Stimulated activated CD4-positive, alpha-beta T cell treated with anti-CD3 and anti-CD28 coated beads, Interleukin-1b, Interleukin-23, amount 100 ng/mL, for 24 hours (primary cell): ENCODE data around the gene CYFIP1.

ENCODE experiments used
- DNase-seq, 4 experiments: peaks; one replicate each; pipeline ENCODE4 v3.0.0-alpha.2; 2020; ENCODE audit warnings: low read depth in 4 of 4, low spot score in 1 of 4

CYFIP1 gene

DNA sequence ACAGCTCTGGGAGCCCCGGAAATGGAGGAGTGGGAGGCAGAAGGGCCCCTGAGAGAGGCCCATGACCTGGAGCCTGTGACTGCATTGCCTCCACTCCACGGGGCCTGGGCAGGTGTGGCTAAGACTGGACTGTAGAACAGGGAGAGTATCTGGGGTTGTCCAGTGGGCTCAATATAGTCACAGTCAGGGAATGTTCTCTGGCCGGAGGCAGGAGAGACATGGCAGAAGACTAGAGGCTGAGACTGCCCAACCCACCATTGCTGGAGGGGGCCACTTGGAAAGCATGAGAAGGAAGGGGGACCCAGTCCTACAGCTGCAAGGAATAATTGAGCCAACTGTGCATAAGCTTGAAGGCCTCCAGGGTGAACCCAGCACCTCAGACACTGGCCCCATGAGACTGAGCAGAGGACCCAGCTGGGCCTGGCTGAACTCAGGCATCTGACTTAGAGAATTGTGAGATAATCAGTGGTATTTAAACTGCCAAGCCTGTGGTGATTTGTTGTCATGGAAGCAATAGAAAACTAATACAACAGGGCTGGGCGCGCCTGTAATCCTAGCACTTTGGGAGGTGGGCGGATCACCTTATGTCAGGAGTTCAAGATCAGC, 108.6 kb downstream of the CYFIP1 start:
- no peak for DNase-seq

DNA sequence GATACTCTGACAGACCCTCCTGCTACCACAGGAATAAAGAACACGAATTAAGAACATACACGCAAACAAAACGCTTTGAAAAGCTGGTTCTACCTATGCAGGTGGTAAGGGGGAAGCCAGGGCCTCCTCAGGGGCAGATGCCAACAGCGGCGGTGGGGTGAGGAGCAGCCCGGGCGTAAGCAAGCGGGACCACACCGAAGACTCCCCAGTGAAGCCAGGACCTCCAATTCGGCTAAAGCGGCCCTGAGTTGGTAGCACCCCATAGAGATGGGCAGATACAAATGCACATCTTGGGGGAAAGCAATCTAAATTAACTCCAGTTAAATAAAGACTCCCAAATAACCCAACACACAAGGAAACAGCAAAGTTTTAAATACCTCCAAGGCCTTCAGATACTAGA, 109.3 kb downstream of the CYFIP1 start:
- DNase-seq = no peak

DNA sequence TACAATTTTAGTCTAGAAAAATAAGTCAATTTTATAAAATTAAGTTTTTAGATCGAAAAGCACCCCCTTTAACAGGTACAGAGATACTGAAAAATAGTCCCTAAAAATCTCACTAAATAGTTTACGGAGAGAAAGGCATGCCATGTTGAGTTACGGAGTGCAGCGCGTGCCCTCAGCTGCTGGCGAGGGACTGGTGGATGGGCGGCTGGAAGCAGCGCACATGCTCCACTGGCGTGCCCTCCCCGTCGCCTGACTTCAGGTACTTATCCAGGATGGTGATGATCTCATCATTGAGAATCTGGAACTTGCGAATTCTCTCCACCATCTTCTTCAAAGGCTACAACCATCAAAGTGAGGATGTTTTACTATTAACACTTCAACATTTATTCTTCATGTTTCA, 110.3 kb downstream of the CYFIP1 start:
- no peak for DNase-seq

DNA sequence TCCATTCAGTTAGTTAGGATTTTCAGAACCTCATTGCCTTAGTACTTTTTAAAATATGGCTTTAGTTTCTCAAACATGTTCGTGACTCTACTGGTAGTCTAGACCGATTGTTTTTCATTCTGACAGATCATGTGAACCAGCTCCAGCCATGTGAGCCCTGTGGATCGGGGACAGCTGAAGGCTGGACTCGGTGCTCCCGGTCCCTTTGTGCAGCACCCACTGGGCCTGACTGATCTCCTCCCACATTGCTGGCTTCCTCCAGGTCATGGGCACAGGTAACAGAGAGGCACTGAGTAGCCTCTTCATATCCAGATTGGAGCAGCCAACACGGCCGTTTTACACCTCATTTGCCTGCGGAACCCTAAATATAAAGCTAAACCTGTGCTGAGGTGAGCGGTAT, 111.2 kb downstream of the CYFIP1 start:
- DNase-seq = no peak

DNA sequence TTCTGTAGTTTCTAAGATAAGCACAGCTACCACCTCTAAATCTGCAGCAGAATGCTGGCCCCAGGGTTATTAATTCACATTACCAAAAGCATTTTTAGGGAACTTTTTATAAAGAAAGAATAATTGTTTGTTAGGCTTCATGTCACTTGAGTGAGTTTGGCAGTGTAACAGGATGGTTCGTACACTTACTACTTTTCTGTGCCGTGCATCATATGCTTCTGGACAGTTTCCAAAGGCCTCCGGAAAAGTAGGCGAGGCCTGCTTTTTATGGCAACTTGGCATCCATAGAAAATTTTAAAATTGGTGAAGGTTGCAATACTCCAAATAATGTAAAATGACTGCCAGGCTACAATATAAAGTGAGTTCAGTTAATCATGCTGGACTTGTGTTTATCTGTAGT, 111.7 kb downstream of the CYFIP1 start:
- DNase-seq = no peak

DNA sequence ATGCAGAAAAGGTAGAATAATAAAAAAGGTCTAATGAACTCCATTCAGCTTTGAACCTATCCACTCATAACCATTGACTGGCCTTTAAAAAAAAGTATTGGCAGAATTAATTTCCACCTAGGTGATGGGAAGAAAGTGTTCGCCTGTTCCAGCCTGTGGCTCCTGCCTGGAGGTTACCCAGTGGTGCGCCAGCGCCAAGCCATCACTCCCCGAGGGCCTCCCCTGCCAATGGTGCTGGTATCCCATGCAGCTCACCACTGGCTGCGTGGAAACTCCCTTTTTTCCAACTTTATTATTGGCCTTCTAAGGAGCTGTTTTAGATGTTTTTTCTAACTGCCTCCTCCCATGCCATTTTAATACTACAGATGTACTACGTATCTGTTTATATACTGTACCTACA, 112.3 kb downstream of the CYFIP1 start:
- no peak for DNase-seq

DNA sequence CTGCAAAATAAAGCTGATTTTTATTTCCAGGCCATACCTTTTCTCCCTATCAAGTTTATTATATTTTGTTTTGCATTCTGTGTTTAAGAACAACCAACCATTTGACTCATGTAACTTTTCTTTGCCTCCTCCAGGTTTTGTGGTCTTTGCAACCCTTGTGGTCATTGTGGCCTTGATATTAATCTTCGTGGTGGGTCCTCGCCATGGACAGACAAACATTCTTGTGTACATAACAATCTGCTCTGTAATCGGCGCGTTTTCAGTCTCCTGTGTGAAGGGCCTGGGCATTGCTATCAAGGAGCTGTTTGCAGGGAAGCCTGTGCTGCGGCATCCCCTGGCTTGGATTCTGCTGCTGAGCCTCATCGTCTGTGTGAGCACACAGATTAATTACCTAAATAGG, 114.1 kb downstream of the CYFIP1 start:
- DNase-seq = no peak

DNA sequence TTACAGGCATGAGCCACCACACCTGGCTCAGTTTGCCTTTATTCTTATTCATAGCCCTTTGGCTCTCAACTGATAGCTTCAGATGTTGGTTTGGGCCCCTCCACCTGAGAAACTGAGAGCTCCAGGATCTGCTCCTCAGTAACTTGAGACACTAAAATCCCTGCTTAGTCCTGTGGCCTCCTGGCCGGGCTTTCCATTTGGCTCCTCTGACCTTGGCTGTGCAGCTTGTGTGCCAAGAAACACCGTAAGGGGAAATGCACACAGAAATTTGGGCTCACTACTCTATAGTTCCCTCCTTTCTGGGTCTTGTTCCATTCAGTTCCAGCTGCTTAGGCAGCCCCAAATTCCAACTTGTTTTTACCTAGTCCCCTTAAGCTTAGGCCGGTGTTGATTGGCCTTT, 116.8 kb downstream of the CYFIP1 start:
- no peak for DNase-seq

DNA sequence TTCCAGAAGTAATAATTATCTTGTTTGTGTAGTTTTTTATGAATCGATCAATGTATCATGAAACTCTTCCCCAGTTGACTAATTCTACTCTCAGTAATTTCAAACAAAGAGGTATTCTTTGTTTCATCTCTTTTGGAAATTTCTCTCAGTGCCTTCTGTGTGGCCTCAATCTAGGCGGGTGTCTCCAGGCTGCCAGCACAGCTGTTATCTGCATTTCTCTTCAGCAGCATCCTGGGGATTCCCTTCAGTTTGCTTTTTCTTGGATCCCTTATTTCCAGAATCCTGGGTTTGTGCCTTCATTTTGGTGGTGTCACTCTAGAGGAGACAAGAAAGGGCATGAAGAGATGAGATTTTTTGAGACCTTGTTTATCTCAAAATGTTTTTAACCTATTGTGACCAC, 119.0 kb downstream of the CYFIP1 start:
- no peak for DNase-seq

DNA sequence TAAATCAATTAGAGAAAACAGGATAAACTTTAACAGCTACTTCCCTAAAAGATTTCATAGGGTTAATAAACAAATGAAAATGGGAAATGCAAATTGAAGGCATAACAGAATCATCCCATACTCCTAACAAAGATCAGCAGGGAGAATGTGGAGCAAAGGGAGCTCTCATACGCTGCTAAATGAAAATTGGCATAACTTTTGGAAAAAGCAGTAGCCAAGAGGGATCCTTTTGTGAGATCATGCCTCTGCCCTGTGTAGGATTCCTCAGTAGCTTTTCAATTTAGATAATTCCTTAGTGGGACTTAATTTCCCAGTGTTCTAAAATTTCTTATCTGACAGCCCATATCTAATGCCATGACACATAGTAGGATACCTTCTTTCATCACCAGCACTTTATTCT, 123.5 kb downstream of the CYFIP1 start:
- no peak for DNase-seq

DNA sequence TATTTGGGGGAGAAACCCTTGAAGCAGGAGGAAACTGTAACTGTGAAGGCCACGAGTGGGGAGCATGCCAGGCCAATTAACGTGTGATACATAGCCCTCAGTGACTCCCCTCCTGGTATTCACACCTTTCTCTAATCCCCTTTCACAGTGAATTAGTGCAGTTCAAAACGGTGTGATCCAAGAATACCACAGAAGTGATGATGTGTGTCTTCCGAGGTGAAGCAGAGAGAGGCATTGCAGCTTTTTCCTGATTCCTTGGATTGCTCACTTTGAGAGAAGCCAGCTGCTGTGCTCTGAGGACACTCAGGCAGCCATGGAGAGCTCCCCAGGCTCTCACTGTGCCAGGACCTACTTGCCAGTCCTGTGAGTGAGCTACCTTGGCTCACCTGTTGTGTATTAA, 124.4 kb downstream of the CYFIP1 start:
- no peak for DNase-seq

DNA sequence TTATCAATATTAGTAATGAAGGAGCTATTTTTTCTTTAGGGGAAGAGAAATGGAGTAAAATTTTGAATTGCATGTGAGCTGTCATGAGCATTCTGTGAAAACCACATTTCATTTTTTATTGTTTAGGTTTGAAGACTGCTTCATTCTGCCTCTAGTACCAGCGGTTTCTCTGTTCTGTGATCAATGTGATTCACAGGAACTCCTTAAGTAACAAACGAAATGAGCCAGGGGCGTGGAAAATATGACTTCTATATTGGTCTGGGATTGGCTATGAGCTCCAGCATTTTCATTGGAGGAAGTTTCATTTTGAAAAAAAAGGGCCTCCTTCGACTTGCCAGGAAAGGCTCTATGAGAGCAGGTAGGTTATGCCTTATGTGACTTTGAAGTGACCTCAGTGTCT, 128.7 kb downstream of the CYFIP1 start:
- DNase-seq = no peak

DNA sequence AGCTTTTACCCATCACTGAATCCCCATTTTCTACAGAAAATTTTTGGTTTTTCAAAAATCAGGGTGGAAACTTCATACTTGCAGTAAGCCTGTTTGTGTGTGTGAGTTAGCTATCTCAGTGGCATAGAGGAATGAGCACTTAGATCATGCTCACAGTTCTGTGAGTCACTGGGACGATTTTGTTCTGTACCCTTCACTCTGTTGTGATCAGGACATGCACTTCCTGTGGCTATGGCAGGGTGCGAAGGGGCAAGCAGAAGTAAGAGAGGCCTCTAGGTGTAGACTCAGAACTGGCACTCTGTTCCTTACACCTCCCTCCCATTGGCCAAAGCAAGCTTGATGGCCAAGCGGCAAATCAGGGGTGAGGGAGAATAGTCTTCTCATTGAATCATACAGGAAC, 130.1 kb downstream of the CYFIP1 start:
- no peak for DNase-seq

DNA sequence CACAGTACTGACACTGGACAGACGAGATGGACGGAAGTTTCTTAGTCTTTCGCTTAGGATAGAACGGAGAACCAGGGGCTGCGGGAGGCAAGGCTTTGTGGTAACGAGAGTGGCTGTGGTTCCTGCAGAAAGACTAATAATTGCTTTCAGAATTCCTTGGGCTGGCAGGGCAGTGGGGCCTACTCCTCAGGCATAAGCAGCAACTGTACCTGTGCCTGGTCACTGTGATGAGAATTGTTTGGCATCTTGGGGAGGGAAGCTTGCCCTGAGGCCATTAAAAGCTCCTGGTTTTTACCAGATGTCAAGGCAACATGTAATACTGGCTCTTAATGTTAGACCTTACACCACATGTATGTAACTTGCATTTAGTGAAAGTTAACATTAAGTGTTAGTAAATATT, 134.1 kb downstream of the CYFIP1 start:
- DNase-seq = no peak

DNA sequence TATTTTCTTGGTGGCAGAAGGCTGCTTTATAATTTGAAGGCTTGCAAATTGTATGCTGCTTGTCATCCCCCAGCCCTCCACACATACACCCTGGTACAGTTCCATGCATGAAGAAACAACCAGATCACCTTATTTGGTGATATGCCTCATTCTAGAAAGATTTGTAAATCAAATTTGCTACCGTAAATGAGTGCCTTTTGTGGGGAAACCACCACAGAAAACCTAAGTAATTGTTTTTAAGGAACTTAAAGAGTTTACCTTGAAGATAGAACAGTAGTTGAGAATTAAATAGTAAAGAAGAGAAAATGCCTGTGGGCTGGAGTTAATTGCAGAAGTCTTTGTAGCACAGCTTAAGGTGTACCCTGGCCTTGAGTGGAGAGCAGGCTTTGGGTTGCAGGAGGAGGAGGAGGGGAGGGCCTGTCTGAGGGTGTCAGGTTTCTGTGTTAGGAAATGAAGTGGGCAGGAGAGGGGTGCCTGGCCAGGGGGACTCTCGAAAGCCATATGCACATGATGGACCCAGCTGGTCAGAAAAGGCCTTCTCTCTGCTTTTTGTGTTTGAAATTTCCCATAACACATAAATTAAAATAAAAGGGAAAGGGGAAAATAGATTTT, 134.8 kb downstream of the CYFIP1 start:
- no peak for DNase-seq

DNA sequence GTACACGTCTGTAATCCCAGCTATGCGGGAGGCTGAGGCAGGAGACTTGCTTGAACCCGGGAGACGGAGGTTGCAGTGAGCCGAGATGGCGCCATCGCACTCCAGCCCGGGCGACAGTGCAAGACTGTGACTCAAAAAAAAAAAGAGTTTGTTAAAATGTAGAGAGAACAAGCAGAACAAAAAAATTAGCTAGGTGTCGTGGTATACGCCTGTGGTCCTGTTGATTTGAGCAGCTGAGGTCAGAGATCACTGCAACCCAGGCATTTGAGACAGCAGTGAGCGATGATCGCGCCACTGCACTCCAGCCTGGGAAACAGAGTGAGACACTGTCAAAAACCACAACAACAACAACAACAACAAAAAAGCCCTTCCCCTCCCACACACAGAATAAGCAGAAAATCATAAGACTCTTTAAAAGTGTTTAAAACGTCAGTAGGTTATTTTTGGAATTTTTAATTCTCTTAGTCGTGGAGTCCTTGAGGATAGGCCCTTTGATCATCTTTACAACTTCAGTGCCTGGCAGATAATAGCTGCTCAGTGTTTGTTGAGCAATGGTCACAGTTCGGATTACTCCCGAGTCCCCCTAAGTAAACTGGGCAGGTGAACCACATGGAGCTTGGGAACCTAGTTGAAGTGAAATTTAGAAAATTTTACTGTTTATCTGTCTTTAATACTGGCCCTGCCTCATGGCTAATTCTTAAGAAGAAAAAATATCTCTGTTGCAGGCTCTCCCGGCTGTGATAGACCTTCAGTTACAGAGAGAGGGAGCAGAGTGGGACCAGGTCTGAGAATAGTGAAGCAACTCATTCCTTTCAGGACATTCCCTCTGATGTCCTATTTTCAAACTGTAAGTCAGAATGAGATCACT, 135.5 kb downstream of the CYFIP1 start:
- DNase-seq = no peak

DNA sequence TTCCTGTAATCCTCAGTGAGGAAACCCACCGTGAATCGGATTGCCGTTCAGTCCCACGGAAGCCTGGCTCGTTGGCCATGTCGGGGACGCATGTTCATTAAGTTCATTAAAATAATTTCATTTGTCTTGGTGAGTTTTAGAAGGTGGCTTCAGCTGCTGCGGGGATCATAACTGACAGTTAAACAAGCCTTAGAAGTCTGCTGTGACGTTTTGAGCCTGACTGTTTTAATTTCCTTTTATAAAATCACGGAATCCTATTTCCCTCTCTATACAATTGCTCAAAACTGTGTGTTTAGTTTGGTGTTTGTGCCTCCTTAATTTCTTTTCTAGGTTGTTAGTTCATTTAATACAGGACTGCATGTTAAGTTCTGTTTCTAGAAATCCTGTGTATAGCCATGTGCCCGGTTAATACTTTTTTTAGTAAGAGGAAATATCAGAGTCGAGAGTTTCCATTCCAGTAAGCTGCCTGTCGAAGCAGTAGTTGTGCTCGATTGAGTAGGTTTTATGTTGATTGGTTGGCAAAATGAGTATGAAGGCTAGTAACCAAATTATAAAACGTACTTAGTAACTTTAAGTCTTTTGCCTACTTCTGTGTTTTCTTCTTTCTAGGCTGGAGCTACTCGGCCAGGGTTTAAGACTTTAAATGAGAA, 141.0 kb downstream of the CYFIP1 start:
- no peak for DNase-seq

DNA sequence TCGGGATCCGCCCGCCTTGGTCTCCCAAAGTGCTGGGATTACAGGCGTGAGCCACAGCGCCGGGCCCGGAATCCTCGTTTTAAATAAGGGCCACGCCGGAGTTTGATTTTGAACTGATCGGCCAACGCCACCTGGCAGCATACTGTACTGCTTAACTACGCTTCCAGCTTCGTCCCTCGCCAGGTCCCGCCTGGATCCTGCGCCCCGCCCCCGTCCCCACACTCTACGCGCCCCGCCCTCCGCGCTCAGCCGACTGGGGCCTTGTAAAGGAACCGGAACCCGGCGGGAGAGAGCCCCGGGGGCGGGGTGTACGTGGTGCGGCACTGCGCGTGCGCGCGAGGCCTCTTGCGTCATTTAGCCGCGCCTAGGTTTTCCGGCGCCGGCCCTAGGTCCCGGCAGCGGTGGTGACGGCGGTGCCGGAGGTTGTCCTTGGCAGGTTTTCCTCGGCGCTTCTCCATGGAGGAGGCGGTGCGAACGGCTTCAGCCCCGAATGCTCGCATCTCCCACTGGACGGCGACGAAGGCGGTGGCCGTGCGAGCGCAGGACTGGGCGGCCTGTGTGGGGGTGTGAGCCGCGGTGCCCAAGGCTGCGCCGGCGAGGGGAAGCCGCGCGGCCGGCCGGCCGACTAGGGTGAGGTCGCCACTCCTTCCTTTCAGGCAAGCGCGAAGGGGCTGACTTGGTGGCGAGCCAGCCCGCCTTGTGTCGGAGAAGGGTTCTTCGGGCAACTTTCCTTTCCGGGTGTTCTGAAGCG, 141.7 kb downstream of the CYFIP1 start, which contains the start of gene NIPA2:
Gene NIPA2, plus strand, starts transcription at position 375 of the 751 bp plus-strand sequence. CDS start 13,066 bp downstream, outside the sequence.
- DNase-seq = peak; percentile 96 to 98 (median 98)

DNA sequence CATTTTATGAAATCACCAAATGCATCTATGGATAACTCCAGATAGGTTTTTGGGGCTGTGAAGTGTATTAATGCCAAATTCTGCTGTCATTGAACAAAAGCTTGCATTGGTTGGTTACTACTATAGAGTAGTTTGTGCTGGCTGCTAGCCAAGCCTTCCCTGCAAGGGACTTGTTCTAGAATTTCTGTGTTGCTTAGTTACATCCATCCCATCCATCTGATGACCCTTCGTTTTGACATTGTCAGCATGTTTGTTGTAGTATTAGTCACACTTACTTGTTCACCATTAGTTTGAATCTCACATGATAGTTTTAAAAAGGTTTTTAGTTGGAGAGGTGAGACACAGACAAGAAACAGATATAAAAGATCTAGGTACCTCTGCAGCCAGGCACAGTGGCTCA, 148.7 kb downstream of the CYFIP1 start:
- DNase-seq = no peak

DNA sequence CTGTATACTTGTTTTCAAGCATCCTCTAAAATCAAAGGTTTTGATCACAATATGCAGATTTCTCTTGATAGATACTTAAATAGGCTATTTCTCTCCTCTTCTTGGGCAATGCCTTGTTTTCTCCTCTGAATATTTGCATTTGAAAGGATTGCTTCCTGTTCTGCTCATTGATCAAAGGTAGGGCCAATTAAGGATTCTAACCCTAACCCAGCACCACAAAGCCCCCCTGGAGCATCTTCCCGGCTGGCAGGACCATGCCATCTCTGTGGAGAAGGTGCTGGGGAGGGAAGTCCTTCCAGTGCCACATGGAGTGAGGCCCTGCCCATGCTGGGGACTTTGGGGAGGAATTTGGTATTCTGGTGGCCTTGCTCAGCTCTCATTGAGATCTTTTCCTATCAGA, 153.0 kb downstream of the CYFIP1 start:
- DNase-seq = no peak

DNA sequence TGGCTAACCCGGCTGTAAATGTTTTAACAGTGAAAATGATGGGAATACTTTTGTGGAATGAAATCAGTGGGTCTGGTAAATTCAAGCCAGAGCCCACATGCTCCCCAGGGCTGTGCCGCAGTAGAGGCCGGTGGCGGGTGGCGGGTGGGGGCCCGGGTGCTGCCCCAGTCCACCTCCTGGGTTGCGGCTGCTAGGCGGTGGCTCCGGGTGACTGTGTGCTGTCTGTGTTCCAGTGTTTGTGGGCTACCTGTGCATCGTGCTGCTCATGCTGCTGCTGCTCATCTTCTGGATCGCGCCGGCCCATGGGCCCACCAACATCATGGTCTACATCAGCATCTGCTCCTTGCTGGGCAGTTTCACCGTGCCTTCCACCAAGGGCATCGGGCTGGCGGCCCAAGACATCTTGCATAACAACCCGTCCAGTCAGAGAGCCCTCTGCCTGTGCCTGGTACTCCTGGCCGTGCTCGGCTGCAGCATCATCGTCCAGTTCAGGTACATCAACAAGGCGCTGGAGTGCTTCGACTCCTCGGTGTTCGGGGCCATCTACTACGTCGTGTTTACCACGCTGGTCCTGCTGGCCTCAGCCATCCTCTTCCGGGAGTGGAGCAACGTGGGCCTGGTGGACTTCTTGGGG, 156.6 kb downstream of the CYFIP1 start:
- DNase-seq = no peak
